KOPT-K1 (cell line): ENCODE data around the gene KPNA6.
"Not testable (repeated sequence)": the region's sequence is repeated elsewhere in the genome, so short reads cannot be mapped to it uniquely, and the experiment has no call there.

Experiments
- H3K27ac ChIP-seq: fragments of 200-600 bp; sonication (generic); 2 replicates; pipeline ENCODE4 v1.5.1; 2016; ENCODE audit warnings: antibody characterized with exemption, mild to moderate bottlenecking, low read depth, low read length; ENCODE audit not compliant: poor library complexity, severe bottlenecking
- H3K36me3 ChIP-seq: fragments of 200-600 bp; sonication (generic); 2 replicates; pipeline ENCODE4 v1.5.1; 2017; ENCODE audit warnings: antibody characterized with exemption, mild to moderate bottlenecking, low read length, moderate library complexity; ENCODE audit not compliant: insufficient read depth
- H3K9me3 ChIP-seq: fragments of 200-600 bp; sonication (generic); 2 replicates; pipeline ENCODE4 v1.5.1; 2017; ENCODE audit warnings: antibody characterized with exemption, low read length, mild to moderate bottlenecking; ENCODE audit not compliant: insufficient read depth, poor library complexity, severe bottlenecking

The KPNA6 gene

DNA sequence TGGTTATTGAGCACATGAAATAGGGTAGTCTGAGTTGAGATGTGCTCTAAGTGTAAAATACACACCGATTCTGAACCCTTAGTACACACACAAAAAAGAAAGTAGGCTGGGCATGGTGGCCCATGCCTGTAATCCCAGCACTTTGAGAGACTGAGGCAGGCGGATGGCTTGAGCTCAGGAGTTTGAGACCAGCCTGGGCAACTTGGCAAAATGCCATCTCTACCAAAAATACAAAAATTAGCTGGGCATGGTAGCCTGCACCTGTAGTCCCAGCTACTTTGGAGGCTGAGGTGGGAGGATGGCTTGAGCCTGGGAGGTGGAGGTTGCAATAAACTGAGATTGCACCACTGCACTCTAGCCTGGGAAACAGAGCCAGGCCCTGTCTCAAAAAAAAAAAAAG, 21.5 kb upstream of the KPNA6 start:
- peaks cover 75% of the 10 kb centered on the region for H3K36me3 ChIP-seq
- H3K9me3 ChIP-seq, H3K27ac ChIP-seq: not testable (repeated sequence)

GRCh38 chr1:32091176-32091575, 16.7 kb upstream of the KPNA6 start:
- Histone ChIP-seq H3K36me3 (peaks cover 79% of the 10 kb centered on the region), H3K9me3 (no peaks in the 10 kb centered on the region), H3K27ac (no peak overlapping the region)

GRCh38 chr1:32091591-32091990, 16.3 kb upstream of the KPNA6 start:
- Histone ChIP-seq H3K27ac (no peak overlapping the region), H3K9me3 (no peaks in the 10 kb centered on the region), H3K36me3 (peaks cover 79% of the 10 kb centered on the region)

GRCh38 chr1:32094746-32095521, 12.9 kb upstream of the KPNA6 start:
- Histone ChIP-seq H3K36me3 (peaks cover 90% of the 10 kb centered on the region), H3K9me3 (no peaks in the 10 kb centered on the region), H3K27ac (no peak overlapping the region)

GRCh38 chr1:32099426-32099825, 8.4 kb upstream of the KPNA6 start:
- Histone ChIP-seq H3K27ac (no peak overlapping the region), H3K9me3 (no peaks in the 10 kb centered on the region), H3K36me3 (peaks cover 87% of the 10 kb centered on the region)

- H3K27ac ChIP-seq: no peak overlapping the region
- no peaks in the 10 kb centered on the region for H3K9me3 ChIP-seq
- peaks cover 78% of the 10 kb centered on the region for H3K36me3 ChIP-seq
Measured at GRCh38 chr1:32100359-32100758, 7.5 kb upstream of the KPNA6 start.

- peaks cover 71% of the 10 kb centered on the region for H3K36me3 ChIP-seq
- no peak overlapping the region for H3K27ac ChIP-seq
- no peaks in the 10 kb centered on the region for H3K9me3 ChIP-seq
Measured at GRCh38 chr1:32100807-32101708, 6.8 kb upstream of the KPNA6 start.

GRCh38 chr1:32104127-32104526, 3.7 kb upstream of the KPNA6 start:
- Histone ChIP-seq H3K27ac (no peak overlapping the region), H3K9me3 (no peaks in the 10 kb centered on the region), H3K36me3 (peaks cover 40% of the 10 kb centered on the region)

DNA sequence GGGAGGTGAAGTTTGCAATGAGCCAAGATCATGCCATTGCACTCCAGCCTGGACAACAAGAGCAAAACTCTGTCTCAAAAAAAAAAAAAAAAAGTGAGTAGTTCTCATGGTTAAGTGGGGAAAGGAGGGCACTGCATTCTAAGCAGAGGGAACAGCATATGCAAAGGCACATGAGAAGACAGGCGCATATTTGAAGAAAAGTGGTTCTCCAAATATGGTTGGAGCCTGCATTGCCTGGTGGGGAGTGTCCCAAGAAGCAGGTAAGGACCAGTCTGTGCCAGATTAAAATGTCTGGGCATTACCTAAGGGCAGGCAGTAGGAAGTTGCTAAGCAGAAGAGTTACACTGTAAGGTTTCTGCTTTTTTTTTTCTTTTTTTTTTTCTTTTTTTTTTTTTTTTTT, 2.5 kb upstream of the KPNA6 start:
- Histone ChIP-seq H3K27ac (no peak overlapping the region), H3K36me3 (peaks cover 30% of the 10 kb centered on the region), H3K9me3 (no peaks in the 10 kb centered on the region)

GRCh38 chr1:32106663-32107275, 1.1 kb upstream of the KPNA6 start:
- H3K9me3 ChIP-seq: no peaks in the 10 kb centered on the region
- H3K27ac ChIP-seq: no peak overlapping the region
- H3K36me3 ChIP-seq: peaks cover 19% of the 10 kb centered on the region

- H3K36me3 ChIP-seq: peaks cover 13% of the 10 kb centered on the region
- no peaks in the 10 kb centered on the region for H3K9me3 ChIP-seq
- no peak overlapping the region for H3K27ac ChIP-seq
Measured at GRCh38 chr1:32111040-32111623, 3.3 kb downstream of the KPNA6 start.

- Histone ChIP-seq H3K36me3 (peaks cover 18% of the 10 kb centered on the region), H3K27ac (no peak overlapping the region), H3K9me3 (no peaks in the 10 kb centered on the region)
Measured at GRCh38 chr1:32111789-32112188, 3.9 kb downstream of the KPNA6 start.

GRCh38 chr1:32112806-32113375, 5.0 kb downstream of the KPNA6 start:
- Histone ChIP-seq H3K9me3 (no peaks in the 10 kb centered on the region), H3K27ac (no peak overlapping the region), H3K36me3 (peaks cover 20% of the 10 kb centered on the region)

DNA sequence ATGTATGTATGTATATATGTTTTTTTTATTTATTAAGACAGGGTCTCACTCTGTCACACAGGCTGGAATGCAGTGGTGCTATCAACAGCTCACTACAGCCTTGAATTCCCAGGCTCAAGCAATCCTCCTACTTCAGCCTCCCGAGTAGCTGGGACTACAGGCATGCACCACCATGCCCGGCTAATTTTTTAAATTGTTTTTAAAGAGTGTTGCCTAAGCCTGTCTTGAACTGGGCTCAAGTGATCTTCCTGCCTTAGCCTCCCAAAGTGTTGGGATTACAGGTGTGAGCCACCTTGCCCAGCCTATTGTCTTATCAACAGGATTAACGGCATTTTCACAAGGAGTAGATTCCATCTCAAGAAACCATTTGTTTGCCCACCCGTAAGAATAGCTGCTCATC, 5.6 kb downstream of the KPNA6 start:
- H3K9me3 ChIP-seq, H3K27ac ChIP-seq: not testable (repeated sequence)
- H3K36me3 ChIP-seq: peaks cover 20% of the 10 kb centered on the region

DNA sequence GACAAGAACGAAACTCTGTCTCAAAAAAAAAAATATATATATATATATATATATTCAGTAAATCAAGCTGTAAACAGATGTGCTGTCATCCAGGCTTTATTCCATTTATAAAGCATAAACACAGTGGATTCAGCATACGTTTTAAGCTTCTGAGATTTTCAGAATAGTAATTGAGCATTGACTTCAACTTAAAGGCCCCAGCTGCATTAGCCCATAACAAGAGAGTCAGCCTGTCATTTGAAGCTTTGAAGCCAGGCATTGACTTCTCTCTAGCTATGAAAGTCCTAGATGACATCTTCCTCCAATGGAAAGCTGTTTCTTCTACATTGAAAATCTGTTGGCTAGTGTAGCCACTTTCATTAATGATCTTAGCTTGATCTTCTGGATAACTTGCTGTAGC, 6.6 kb downstream of the KPNA6 start:
- no peaks in the 10 kb centered on the region for H3K9me3 ChIP-seq
- peaks cover 20% of the 10 kb centered on the region for H3K36me3 ChIP-seq

More for the DNA sequence above, 6.6 kb downstream of the KPNA6 start:
- no peak overlapping the region for H3K27ac ChIP-seq
